ENCODE data around the gene STRIP2.

DNA sequence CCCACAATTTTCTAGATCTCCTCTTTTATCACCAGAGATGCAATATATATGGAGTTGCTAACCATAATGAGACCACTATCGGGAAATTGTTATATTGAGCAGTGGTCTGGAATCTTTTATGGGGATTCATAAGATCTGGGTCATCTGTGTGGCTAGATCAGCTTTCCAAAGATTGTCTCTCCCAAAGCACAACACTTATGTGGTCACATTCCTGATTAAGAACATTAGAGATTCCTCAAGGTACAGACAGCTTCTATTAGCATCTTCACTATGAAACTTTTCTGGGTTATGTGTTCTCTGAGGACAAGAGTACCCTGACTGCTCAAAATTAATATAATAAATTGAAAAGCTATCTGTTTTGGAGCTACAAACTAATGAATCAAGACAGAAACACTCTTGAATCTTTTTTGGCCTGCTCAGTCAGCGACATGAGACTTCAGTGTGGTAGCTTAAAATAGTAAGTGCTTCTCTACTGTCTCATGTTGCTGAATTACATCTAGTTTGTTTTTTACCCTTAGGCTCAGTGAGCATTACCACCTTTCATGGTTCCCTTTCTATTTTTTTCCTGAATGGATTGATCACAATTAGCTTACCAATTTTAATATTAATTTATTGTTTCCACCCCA is 42.6 kb upstream of the STRIP2 start:
- TF ChIP-seq TAF1 (IDR thresholded peaks at IDR 0.05; ENCODE audit: low read depth) (no peak), FOXM1 (IDR thresholded peaks at IDR 0.05; ENCODE audit: borderline replicate concordance, low read depth) (no peak), REST (IDR thresholded peaks at IDR 0.05; ENCODE audit: low read depth) (no peak), RAD21 (IDR thresholded peaks at IDR 0.05; ENCODE audit: low read depth) (no peak), TEAD4 (IDR thresholded peaks at IDR 0.05) (no peak), EP300 (IDR thresholded peaks at IDR 0.05; ENCODE audit: borderline replicate concordance) (no peak), EGR1 (IDR thresholded peaks at IDR 0.05) (no peak), CEBPB (IDR thresholded peaks at IDR 0.05) (no peak), YY1 (IDR thresholded peaks at IDR 0.05; ENCODE audit: low read depth) (no peak), NFIC (IDR thresholded peaks at IDR 0.05) (no peak)

All from Ishikawa (cell line).